ENCODE measurements around the gene TUBB4A.

TUBB4A gene

GRCh38 chr19:6495947-6496346, 6.2 kb downstream of the TUBB4A start:
- H3K9ac ChIP-seq (ENCODE audit: low read length), result no peak overlapping the region
- no peak overlapping the region for H3K4me2 ChIP-seq (ENCODE audit: low read depth, low read length, poor library complexity, severe bottlenecking)
- H3K27ac ChIP-seq (ENCODE audit: low read depth, low read length), result no peak overlapping the region
- no peaks in the 10 kb centered on the region for H3K36me3 ChIP-seq (ENCODE audit: low read length)
- no peaks in the 10 kb centered on the region for H3K79me2 ChIP-seq (ENCODE audit: insufficient read depth, low read length)
- no peaks in the 10 kb centered on the region for H3K27me3 ChIP-seq (ENCODE audit: low read length)
- H3K4me3 ChIP-seq (ENCODE audit: insufficient read depth, low read length, poor library complexity, severe bottlenecking), result no peak overlapping the region
- H3K9me2 ChIP-seq (replicated peaks; ENCODE audit: insufficient read depth, low read length), result no peaks in the 10 kb centered on the region
- no peaks in the 10 kb centered on the region for H4K20me1 ChIP-seq (ENCODE audit: low read depth, low read length)
- no peak for TF ChIP-seq EZH2phosphoT487 (conservative IDR thresholded peaks at IDR 0.05; ENCODE audit: low read length)
- TF ChIP-seq CTCF (IDR thresholded peaks at IDR 0.05; ENCODE audit: insufficient read depth, low read length, poor library complexity, severe bottlenecking), result no peak
- no peak overlapping the region for H2AFZ ChIP-seq (ENCODE audit: low read depth, low read length, severe bottlenecking)
- no peaks in the 10 kb centered on the region for H3F3A ChIP-seq (ENCODE audit: insufficient read depth)
- no peaks in the 10 kb centered on the region for H3K9me3 ChIP-seq (ENCODE audit: insufficient read depth, low read length)

GRCh38 chr19:6494438-6495036, 7.6 kb downstream of the TUBB4A start:
- Histone ChIP-seq H3K9me2 (replicated peaks; ENCODE audit: insufficient read depth, low read length) (no peaks in the 10 kb centered on the region), H2AFZ (ENCODE audit: low read depth, low read length, severe bottlenecking) (no peak overlapping the region), H3K4me2 (ENCODE audit: low read depth, low read length, poor library complexity, severe bottlenecking) (no peak overlapping the region), H4K20me1 (ENCODE audit: low read depth, low read length) (no peaks in the 10 kb centered on the region), H3K4me3 (ENCODE audit: insufficient read depth, low read length, poor library complexity, severe bottlenecking) (no peak overlapping the region), H3F3A (ENCODE audit: insufficient read depth) (no peaks in the 10 kb centered on the region), H3K9ac (ENCODE audit: low read length) (no peak overlapping the region), H3K79me2 (ENCODE audit: insufficient read depth, low read length) (no peaks in the 10 kb centered on the region), H3K27me3 (ENCODE audit: low read length) (no peaks in the 10 kb centered on the region), H3K9me3 (ENCODE audit: insufficient read depth, low read length) (no peaks in the 10 kb centered on the region), H3K27ac (ENCODE audit: low read depth, low read length) (no peak overlapping the region), H3K36me3 (ENCODE audit: low read length) (no peaks in the 10 kb centered on the region)
- TF ChIP-seq CTCF (IDR thresholded peaks at IDR 0.05; ENCODE audit: insufficient read depth, low read length, poor library complexity, severe bottlenecking), result no peak

- no peaks in the 10 kb centered on the region for H3F3A ChIP-seq (ENCODE audit: insufficient read depth)
- H3K36me3 ChIP-seq (ENCODE audit: low read length), result no peaks in the 10 kb centered on the region
- no peak overlapping the region for H3K4me2 ChIP-seq (ENCODE audit: low read depth, low read length, poor library complexity, severe bottlenecking)
- H3K27me3 ChIP-seq (ENCODE audit: low read length), result no peaks in the 10 kb centered on the region
- H4K20me1 ChIP-seq (ENCODE audit: low read depth, low read length), result no peaks in the 10 kb centered on the region
- H3K9ac ChIP-seq (ENCODE audit: low read length), result no peak overlapping the region
- no peaks in the 10 kb centered on the region for H3K9me2 ChIP-seq (replicated peaks; ENCODE audit: insufficient read depth, low read length)
- H3K79me2 ChIP-seq (ENCODE audit: insufficient read depth, low read length), result no peaks in the 10 kb centered on the region
- no peak overlapping the region for H3K4me3 ChIP-seq (ENCODE audit: insufficient read depth, low read length, poor library complexity, severe bottlenecking)
- TF ChIP-seq EZH2phosphoT487 (conservative IDR thresholded peaks at IDR 0.05; ENCODE audit: low read length) (no peak), CTCF (IDR thresholded peaks at IDR 0.05; ENCODE audit: insufficient read depth, low read length, poor library complexity, severe bottlenecking) (no peak)
- H3K9me3 ChIP-seq (ENCODE audit: insufficient read depth, low read length), result no peaks in the 10 kb centered on the region
- no peak overlapping the region for H2AFZ ChIP-seq (ENCODE audit: low read depth, low read length, severe bottlenecking)
- no peak overlapping the region for H3K27ac ChIP-seq (ENCODE audit: low read depth, low read length)
Measured at GRCh38 chr19:6491802-6492592, 10.1 kb downstream of the TUBB4A start.
